Stimulated activated CD4-positive, alpha-beta T cell treated with anti-CD3 and anti-CD28 coated beads, Interleukin-2, amount 100 ng/mL, for 24 hours (primary cell): Measurements from ENCODE around the gene NUDT2.

Source experiments
- DNase-seq, 2 donors: peaks; one replicate each; pipeline ENCODE4 v3.0.0-alpha.2; 2020

NUDT2 gene

DNA sequence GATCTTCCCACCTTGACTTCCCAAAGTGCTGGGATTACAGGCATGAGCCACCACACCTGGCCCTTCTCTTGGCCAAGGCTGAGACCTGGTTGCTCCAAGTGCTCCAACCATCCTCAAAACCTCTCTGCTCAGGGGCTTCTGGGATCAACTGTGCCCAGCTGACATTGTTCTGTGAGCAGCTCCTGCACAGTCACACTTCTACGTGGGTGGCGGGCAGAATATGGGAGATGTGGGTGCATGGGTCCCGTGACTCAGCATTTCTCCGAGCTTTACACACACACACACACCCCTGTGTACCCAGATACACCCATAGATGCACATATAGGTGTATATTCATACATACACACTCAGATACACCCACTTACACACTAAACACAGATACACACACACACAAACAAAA is 57.9 kb downstream of the NUDT2 start:
- no peak for DNase-seq

DNA sequence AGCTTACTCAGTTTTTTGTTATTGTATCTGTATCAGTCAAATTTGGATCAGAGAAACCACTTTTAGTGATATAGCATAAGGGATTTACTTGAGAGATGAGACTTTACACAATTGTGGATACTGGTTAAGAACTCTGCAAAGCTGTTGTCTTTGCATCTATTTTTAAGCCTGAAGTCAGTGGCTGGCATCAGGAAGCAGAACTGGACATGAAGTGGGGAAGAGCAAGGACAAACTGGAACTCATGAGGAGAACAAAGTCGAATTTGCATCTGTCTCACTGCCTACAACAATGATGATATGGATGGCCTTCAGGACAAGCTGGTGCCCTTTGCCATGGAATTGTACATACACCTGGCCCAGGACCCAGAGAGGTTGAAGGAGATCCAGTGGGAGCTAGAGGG is 63.1 kb downstream of the NUDT2 start:
- no peak for DNase-seq
